Measurements from ENCODE around the gene TMEM147. TPM values are rescaled to one million over a fixed set of nuclear protein-coding genes. Genes with fewer than 3 reads are reported as not detected.
A peak's percentile ranks its signal among the peaks of the same experiment; 100 is the strongest.

The TMEM147 gene
- total and polyA plus RNA-seq, 2 of the 13 experiments (the other 11 are each of a cell fraction or from before 2014, with no cell fraction given) = 141 to 176 TPM

GRCh38 chr19:35509861-35510625 lies 35.4 kb upstream of the TMEM147 start (continued):
- TF ChIP-seq ZNF800 (CRISPR knock-in tag; IDR thresholded peaks at IDR 0.05) (0 out of 2 replicates have a peak, but pooled peaks have one; percentile 32), ZNF619 (CRISPR knock-in tag; IDR thresholded peaks at IDR 0.05) (peak; percentile 77; the same call in 1 of the 2 replicates), SCMH1 (CRISPR knock-in tag; IDR thresholded peaks at IDR 0.05; ENCODE audit: borderline replicate concordance) (no peak), YY1 (IDR thresholded peaks at IDR 0.05; ENCODE audit: insufficient read depth, insufficient replicate concordance, low read depth, low read length) (peak; percentile 78), KDM1A (CRISPR knock-in tag; IDR thresholded peaks at IDR 0.05) (no peak), ATF2 (CRISPR knock-in tag; IDR thresholded peaks at IDR 0.05) (peak; percentile 53; the same call in 1 of the 2 replicates), ZNF275 (CRISPR knock-in tag; IDR thresholded peaks at IDR 0.05; ENCODE audit: borderline replicate concordance) (0 out of 2 replicates have a peak, but pooled peaks have one; percentile 30), UBTF (CRISPR knock-in tag; IDR thresholded peaks at IDR 0.05) (peak; percentile 76), GATAD1 (CRISPR knock-in tag; IDR thresholded peaks at IDR 0.05) (peak; percentile 62; the same call in 1 of the 2 replicates), ELK4 (CRISPR knock-in tag; IDR thresholded peaks at IDR 0.05; ENCODE audit: borderline replicate concordance) (no peak), ZNF484 (CRISPR knock-in tag; IDR thresholded peaks at IDR 0.05; ENCODE audit: borderline replicate concordance, low read depth) (0 out of 2 replicates have a peak, but pooled peaks have one; percentile 34), XBP1 (CRISPR knock-in tag; IDR thresholded peaks at IDR 0.05) (no peak), SNAPC2 (CRISPR knock-in tag; IDR thresholded peaks at IDR 0.05) (no peak), IKZF4 (CRISPR knock-in tag; IDR thresholded peaks at IDR 0.05; ENCODE audit: borderline replicate concordance, low read depth, not compliant biosample characterization) (no peak), ZMAT3 (CRISPR knock-in tag; conservative IDR thresholded peaks at IDR 0.05) (no peak; the same call in 1 of the 2 replicates), KLF11 (CRISPR knock-in tag; IDR thresholded peaks at IDR 0.05) (peak; percentile 80; the same call in 1 of the 2 replicates), ZNF296 (CRISPR knock-in tag; conservative IDR thresholded peaks at IDR 0.05) (no peak), TARDBP (CRISPR knock-in tag; IDR thresholded peaks at IDR 0.05) (0 out of 2 replicates have a peak, but pooled peaks have one; percentile 11), ZFAT (CRISPR knock-in tag; conservative IDR thresholded peaks at IDR 0.05) (no peak)

Measured in HepG2 (cell line).